Ovary (tissue), 9 donors: Measurements from ENCODE around the gene MAST3. TPM values are rescaled to one million over a fixed set of nuclear protein-coding genes. Genes with fewer than 3 reads are reported as not detected.
A peak's percentile ranks its signal among the peaks of the same experiment; 100 is the strongest.

Experiments used
- DNase-seq, 5 donors: peaks; one replicate each; pipeline ENCODE4 v3.0.0-alpha.2; 2019 to 2020
- H3K27ac ChIP-seq, 2 donors: fragments of 200-600 bp; one replicate each; pipeline versions ENCODE4 v1.5.1 to v1.8.0; 2019 to 2022
- H3K27me3 ChIP-seq: fragments of 200-600 bp; one replicate; pipeline ENCODE4 v1.8.0; 2022
- H3K36me3 ChIP-seq: fragments of 200-600 bp; sonication (generic); one replicate; pipeline ENCODE4 v1.5.1; 2019
- H3K4me1 ChIP-seq: one replicate; pipeline ENCODE4 v1.8.1; 2013; ENCODE audit warnings: mild to moderate bottlenecking, moderate library complexity; ENCODE audit not compliant: insufficient read depth
- H3K4me3 ChIP-seq: fragments of 200-600 bp; sonication (generic); one replicate; pipeline ENCODE4 v1.5.1; 2017
- H3K9me3 ChIP-seq, 2 donors: fragments of 200-600 bp in 1 of 2; sonication (generic) in 1 of 2; one replicate each; pipeline versions ENCODE4 v1.5.1 to v1.8.1; 2013 to 2019; ENCODE audit warnings: mild to moderate bottlenecking in 1 of 2, moderate library complexity in 1 of 2
- EP300 ChIP-seq: sonication (generic); formaldehyde crosslinking; IDR thresholded peaks from one replicate; pipeline ENCODE4 v1.6.1; 2017; ENCODE audit warnings: antibody characterized with exemption
- POLR2A ChIP-seq: fragments of 450-650 bp; IDR thresholded peaks from one replicate; pipeline ENCODE4 v1.6.1; 2017; ENCODE audit warnings: antibody characterized with exemption, mild to moderate bottlenecking, moderate library complexity
- WGBS, 3 donors: extraction: QIAGEN DNeasy Blood & Tissue Kit in 1 of 3; methylation state at CpG; one replicate each; pipeline versions ENCODE4 v1.1.5 to v1.1.7; 2013 to 2017; 5-methylcytosine and 5-hydroxymethylcytosine counted together
- intact Hi-C, 4 donors: fragments of 100-400 bp; cut with DNase I; formaldehyde crosslinking; loops; one replicate each; pipeline versions ENCODE4 v1.11.0 to v1.15.1; 2022 to 2023
- polyA plus RNA-seq, 2 donors: library from polyadenylated mRNA; stranded (reverse); fragments of 200-250 nt in 1 of 2; fragments of 350-450 nt in 1 of 2; fragmentation: Illumina TruSeq in 1 of 2; extraction: RNeasy Lipid Tissue Mini Kit (QIAGEN cat#74804) in 1 of 2; gene quantifications; one replicate each; pipeline ENCODE4 v1.2.3, GENCODE V29; 2013 to 2014
- total RNA-seq, 7 donors: library from RNA; depleted of rRNA in 2 of 7; stranded (reverse); fragments of >200 nt in 2 of 7; fragmentation: NEBNext Ultra II Directional in 3 of 7; extraction: Animal tissue kit (Norgen Biotek cat#: 25700) in 3 of 7; gene quantifications; one replicate each; pipeline versions ENCODE4 v1.1.0 to v1.2.4, GENCODE V29; 2016 to 2023
- TF ChIP-seq, protein P1 (sequence below), 3 donors: fragments of 450-650 bp in 2 of 3; fragments of 200-600 bp in 1 of 3; IDR thresholded peaks; one replicate each; pipeline versions ENCODE4 v1.5.1 to v1.8.0; 2016 to 2022; ENCODE audit warnings: antibody characterized with exemption in 3 of 3, mild to moderate bottlenecking in 1 of 3
- donor health status: DM: no; HTN: no; CAD: no; lungs with moderate emphysema.
- donor health status: DM: no; HTN: no; CAD: no.
- donor health status: Bipolar disorder and iron deficiency.
- donor health status: DM: yes; HTN: yes; CAD: no.
- donor health status: DM: no; HTN: no; CAD: no.
- donor health status: DM: yes; HTN: yes; CAD: no.

Gene MAST3
- total and polyA plus RNA-seq, 9 donors, result 2.4 to 12.2 (median 9.9) TPM

DNA sequence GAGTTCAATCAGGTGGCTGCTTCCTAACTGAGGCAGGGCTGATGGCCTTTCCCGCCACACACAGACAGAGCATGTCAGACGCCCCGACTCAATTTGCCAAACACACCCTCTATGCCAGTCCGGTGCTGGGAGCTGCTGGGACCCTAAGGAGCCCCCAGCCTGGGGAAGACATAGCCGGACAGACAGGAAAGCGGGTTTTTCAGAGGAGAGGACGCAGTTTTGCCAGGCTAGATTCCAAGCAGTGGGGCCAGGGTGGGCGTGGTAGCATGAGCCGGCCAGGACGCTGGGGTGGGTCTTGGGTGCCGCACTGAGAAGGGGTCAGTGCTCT is 19.8 kb downstream of the MAST3 start:
- H3K27me3 ChIP-seq, result no peaks in the 10 kb centered on the region
- H3K27ac ChIP-seq, result no peak overlapping the region
- peak overlapping the region; percentile 66 for H3K4me3 ChIP-seq
- intact Hi-C loops, result loop anchor here in 3 of 4 donors (5.0 to 10.0 kb wide), 5 partner anchors 35 to 217 kb away; partner anchors contain the start of gene PIK3R2 (in 1 of the 3)
- DNase-seq, result no peak
- no peaks in the 10 kb centered on the region for H3K36me3 ChIP-seq
- H3K4me1 ChIP-seq, result peaks cover 13% of the 10 kb centered on the region
- WGBS, 3 donors, result 10 to 18% (median 11%) methylated on average over 11 of the region's 11 CpGs
- TF ChIP-seq, protein P1, sequence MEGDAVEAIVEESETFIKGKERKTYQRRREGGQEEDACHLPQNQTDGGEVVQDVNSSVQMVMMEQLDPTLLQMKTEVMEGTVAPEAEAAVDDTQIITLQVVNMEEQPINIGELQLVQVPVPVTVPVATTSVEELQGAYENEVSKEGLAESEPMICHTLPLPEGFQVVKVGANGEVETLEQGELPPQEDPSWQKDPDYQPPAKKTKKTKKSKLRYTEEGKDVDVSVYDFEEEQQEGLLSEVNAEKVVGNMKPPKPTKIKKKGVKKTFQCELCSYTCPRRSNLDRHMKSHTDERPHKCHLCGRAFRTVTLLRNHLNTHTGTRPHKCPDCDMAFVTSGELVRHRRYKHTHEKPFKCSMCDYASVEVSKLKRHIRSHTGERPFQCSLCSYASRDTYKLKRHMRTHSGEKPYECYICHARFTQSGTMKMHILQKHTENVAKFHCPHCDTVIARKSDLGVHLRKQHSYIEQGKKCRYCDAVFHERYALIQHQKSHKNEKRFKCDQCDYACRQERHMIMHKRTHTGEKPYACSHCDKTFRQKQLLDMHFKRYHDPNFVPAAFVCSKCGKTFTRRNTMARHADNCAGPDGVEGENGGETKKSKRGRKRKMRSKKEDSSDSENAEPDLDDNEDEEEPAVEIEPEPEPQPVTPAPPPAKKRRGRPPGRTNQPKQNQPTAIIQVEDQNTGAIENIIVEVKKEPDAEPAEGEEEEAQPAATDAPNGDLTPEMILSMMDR (IDR thresholded peaks at IDR 0.05), result no peak
- TF ChIP-seq POLR2A (no peak), EP300 (no peak)
- H3K9me3 ChIP-seq, result no peaks in the 10 kb centered on the region

GRCh38 chr19:18117692-18118378 is 20.3 kb downstream of the MAST3 start:
- Histone ChIP-seq H3K36me3 (no peaks in the 10 kb centered on the region), H3K4me1 (peaks cover 13% of the 10 kb centered on the region), H3K27me3 (no peaks in the 10 kb centered on the region), H3K9me3 (no peaks in the 10 kb centered on the region), H3K4me3 (peak overlapping the region; percentile 66), H3K27ac (peak overlapping the region; percentile 20 to 35)
- 0 to 1% (median 0%) methylated on average over 15 to 85 of the region's 86 CpGs for WGBS, 3 donors
- TF ChIP-seq EP300, result no peak
- TF ChIP-seq POLR2A, result no peak
- TF ChIP-seq, protein P1 (IDR thresholded peaks at IDR 0.05), result no peak
- DNase-seq, result peak; percentile 87 to 96 (median 93)
- intact Hi-C loops, result loop anchor here in 3 of 4 donors (5.0 to 10.0 kb wide), 5 partner anchors 34 to 217 kb away; partner anchors contain the start of gene PIK3R2 (in 1 of the 3)

- no peak for DNase-seq
- Histone ChIP-seq H3K4me3 (peak overlapping the region; percentile 66), H3K27ac (peak overlapping the region; percentile 20 to 35), H3K9me3 (no peaks in the 10 kb centered on the region), H3K4me1 (peaks cover 13% of the 10 kb centered on the region), H3K27me3 (no peaks in the 10 kb centered on the region), H3K36me3 (no peaks in the 10 kb centered on the region)
- 19 to 28% (median 23%) methylated on average over 14 of the region's 14 CpGs for WGBS, 3 donors
- TF ChIP-seq, protein P1 (IDR thresholded peaks at IDR 0.05), result no peak
- no peak for TF ChIP-seq POLR2A
- no peak for TF ChIP-seq EP300
- intact Hi-C loops, result loop anchor here in 3 of 4 donors (5.0 to 10.0 kb wide), 5 partner anchors 34 to 216 kb away; partner anchors contain the start of gene PIK3R2 (in 1 of the 3)
These were observed 20.9 kb downstream of the MAST3 start for GRCh38 chr19:18118420-18119012.

DNA sequence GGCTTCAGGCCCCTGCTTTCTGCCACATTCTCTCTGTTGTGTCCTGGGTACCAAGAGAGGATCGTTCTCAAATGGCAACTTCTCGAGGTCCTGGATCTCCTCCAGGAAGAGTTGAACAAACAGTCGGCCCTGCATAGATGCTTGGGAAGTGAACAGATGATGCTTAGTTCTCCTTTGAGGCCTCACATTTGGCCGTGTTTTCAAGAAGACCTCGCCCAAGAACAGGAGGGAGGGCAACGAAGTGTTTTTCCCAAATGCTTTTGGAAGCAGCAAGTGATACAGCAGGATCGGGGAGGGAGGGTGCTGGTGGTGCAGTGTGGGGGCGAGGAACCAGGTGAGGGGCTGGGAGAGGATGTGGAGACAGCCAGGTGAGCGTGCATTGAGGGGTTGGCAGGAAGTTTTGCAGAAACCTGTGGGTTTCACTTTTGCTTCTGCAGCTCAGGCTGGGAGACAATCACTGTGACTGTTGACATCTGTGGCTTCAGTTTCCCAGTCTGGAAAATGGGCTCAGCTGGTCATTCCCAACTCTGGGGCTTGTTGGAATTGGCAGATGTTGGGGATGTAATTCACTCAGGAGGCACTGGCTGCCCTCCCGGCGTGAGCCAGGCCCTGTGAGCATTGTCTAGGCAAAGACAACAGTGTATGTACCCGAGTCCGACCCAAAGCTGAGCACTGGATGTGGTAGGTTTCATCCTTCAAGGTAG is 21.6 kb downstream of the MAST3 start:
- DNase-seq, result peak in 1 of 5 donors; percentile 33
- no peaks in the 10 kb centered on the region for H3K27me3 ChIP-seq
- H3K27ac ChIP-seq, result peak overlapping the region in 1 of 2 donors; percentile 20
- peak overlapping the region; percentile 66 for H3K4me3 ChIP-seq
- 35 to 41% (median 37%) methylated on average over 13 of the region's 13 CpGs for WGBS, 3 donors
- peaks cover 13% of the 10 kb centered on the region for H3K4me1 ChIP-seq
- intact Hi-C loops, result loop anchor here in 3 of 4 donors (5.0 to 10.0 kb wide), 5 partner anchors 33 to 216 kb away; partner anchors contain the start of gene PIK3R2 (in 1 of the 3)
- H3K36me3 ChIP-seq, result no peaks in the 10 kb centered on the region
- no peaks in the 10 kb centered on the region for H3K9me3 ChIP-seq
- no peak for TF ChIP-seq POLR2A
- no peak for TF ChIP-seq EP300
- TF ChIP-seq, protein P1 (IDR thresholded peaks at IDR 0.05), result no peak
